NCI-H345 (cell line): ENCODE data around the gene PQBP1.
A peak's percentile ranks its signal among the peaks of the same experiment; 100 is the strongest.

Experiments used
- DNase-seq: peaks from one replicate; lab custom pipeline; 2025; lab: John Stamatoyannopoulos, UW

PQBP1 gene

DNA sequence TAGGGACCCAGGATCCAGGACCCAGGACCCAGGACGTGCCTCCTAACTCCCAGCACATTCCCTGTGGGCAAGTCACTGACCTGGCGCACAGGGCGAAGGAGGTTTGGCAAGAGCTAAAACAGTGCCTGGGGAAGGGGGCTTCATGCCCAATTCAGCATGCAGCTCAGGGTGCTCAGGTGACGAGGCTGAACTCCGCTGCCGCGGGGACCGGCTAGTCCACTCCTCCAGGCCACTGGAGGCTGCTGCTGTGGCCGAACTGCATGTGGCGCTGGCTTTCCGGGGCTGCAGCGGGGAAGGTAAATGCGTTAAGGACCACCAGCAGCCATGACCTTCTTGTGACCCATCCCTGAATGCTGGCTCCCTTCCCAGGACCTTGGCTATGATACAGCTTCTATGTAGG lies 26.0 kb downstream of the PQBP1 start:
- no peak for DNase-seq

DNA sequence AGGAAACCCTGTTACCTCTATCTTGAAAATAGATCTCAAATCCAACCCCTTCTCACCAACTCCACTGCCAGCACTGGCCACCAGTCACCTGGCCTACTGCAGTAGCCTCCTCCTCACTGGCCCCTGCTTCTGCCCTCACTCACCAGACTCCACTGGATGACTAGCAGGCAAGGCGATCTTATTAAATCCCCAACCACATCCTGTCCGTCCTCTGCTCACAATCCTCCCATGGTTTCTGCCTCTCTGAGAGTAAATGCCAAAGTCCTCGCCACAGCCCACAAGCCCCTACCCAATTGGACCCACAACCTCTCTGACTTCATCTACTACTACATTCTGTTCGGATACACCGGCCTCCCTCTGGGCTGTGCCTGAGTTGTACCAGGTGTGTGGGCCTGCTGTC lies 26.5 kb downstream of the PQBP1 start:
- no peak for DNase-seq

DNA sequence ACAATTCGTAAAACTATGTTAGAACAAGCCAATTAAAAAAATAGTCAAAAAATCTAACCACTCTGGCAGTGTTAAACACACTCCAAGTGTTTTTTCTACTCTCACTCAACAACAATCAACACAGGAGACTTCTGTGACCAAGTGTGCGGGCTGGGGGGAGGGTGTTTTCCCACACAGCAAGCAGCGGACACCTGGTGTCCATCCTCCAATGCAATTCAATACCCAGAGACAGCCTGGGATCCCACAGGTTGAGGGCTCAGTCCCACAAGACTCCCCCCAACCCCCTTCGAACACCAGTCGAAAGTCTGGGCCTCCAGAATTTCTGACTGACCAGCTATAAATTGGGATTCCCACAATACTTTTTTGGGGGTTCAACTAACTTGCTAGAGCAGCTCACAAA lies 29.4 kb downstream of the PQBP1 start:
- no peak for DNase-seq

DNA sequence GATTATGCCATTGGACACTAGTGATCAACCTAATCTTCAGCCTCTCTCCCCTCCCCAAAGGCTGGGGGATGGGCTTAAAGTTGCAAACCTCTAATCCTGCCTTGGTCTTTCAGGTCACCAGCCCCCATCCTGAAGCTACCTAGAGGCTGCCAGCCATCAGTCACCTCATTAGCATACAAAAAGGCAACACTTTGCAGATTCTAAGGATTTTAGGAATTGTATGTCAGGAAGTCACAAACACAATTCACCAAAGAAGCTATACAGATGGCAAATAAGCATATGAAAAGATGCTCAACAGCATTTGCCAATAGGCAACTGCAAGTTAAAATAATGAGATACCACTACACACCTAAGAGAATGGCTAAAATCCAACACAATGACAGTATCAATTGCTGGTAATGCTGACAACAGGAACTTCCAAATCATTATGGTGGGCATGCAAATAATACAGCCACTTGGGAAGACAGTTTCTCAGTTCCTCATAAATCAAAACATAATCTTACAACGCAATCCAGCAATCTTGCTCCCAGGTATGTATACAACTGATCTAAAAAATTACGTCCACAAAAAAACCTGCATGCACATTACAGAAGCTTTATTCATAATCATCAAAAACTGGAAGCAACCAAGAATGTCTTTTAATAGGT lies 30.1 kb downstream of the PQBP1 start:
- no peak for DNase-seq

DNA sequence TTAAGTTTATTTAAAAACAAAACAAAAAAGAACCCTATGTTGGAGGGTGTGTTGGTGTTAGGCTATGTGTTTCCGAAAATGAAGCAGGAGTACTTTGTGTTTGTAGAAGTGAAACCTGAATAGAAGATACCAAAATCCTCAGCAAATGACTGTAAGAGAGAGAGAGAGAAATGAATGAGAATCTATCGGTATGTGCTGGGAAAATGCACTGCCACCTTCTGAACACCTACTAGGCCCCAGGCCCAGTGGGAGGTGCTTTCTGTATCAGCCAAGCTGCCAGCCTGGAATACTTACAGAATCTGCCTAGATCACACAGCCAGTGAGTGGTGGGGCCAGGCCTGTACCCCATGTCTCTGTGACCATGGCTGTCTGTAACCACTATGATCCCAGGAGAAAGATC lies 36.0 kb downstream of the PQBP1 start:
- DNase-seq = no peak

DNA sequence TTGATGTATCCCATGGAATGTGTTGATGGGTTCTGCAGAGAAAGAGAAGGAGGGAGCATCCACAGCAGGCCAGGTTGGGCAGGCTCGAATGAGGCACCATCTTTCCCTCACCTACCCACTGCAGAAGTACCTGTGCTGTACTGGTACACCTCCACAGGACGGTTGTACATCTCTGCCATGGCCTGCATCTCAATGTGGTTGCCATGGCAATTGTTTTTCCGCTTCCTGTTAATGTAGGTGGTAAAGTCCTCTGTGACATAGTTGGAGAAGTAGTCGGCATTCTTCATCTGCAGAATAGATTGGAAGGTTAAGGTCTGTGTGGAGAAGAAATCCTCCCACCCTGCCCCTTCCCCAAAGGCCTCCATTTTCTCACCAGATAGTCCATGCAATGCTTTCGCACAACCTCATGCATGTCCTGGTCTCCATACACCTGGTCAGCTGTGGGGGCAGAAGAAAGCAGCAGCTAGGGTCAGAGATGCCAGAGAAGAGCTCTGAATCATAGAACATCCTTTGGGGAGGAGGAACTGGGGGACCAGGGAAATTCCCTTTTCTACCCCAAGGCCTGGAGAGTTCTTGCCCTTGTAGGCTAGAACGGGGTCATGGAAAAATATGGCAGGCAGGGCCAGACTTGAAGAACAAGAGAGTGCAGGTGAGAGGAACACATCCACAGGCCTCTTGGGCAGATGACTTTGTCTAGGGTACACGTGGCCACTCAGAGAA lies 37.0 kb downstream of the PQBP1 start:
- DNase-seq = no peak

DNA sequence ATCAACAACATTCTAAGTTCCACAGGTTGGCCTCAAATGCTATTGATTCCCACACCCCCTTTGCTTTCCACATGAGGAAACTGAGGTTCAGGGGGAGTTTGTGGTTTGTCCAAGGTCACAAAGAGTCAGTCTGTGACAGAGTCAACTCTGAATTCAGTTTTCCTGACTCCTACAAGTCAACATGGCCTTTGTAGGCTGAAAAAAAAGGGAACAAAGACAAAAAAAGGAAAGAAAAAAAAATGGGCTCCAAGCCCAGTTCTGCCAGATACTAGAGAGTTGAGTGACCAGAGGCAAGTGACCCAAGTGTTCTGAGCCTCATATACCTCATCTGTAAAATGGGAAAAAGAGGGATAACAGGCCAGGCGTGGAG lies 37.6 kb downstream of the PQBP1 start:
- DNase-seq = no peak

DNA sequence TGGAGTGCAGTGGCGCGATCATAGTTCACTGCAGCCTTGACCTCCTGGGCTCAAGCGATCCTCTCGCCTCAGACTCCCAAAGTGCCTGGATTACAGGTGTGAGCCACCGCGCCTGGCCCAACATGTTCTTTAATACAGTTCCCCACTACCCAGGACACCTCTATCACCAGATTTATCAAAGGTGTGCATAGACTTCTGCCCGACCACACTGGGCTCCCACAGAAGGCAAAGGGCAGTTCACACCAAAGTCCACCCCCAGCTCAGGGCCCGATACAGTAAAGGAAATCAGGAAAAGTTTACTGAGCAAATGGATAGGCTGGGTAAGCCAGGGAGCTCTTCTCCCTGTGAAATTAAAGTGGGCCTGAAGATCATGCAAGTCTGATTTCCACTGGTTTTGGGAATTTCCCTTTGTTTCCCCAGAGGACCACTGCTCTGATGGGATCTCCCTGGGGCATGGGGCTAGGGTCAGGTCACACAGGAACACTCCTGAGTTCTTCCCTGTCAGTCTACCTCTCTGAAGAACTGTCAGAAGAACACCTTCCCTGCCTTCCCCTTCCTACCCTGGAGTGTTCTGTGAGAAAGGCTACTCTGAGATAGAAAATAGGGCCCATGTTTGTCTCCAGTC lies 38.8 kb downstream of the PQBP1 start:
- DNase-seq = no peak

DNA sequence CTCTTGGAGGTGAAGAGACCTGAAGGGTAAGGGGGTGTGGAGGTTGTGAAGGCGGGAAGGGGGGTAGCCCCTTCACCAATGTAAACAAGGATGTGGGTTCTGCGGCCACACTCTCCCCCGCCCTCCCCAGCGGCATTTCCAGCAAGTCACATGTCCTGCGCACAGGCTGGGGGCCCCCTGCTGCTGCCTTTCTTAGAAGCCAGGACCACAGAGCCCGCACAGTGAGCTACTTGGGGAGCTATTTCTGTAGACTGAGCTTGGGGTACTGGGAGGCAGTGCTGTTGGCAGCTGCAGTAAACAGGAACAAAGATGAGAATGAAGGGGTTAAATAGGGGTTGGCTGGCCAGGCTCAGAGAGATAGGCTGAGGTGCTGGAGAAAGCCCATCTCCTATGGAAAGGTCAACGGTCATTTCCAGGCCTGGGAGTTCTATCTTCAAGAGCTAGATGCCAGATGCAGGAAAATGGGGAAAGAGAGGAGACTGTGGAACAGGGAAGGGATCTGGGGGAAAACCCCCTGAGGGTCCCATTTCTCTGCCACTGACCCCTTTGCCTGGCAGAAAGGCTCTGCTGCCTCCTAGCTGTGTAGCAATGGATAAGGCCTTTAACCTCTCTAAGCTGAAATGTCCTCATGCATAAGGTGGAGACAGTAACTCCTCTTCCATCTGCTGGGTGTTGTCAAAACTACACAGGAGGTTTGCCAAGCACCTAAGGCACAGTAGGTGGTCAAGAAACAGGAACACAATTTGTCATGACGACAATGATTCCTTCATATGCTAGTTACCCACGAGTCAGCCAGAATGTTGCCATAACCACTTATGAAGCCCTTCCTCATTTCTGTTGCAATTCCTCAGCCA lies 39.6 kb downstream of the PQBP1 start:
- DNase-seq = no peak

DNA sequence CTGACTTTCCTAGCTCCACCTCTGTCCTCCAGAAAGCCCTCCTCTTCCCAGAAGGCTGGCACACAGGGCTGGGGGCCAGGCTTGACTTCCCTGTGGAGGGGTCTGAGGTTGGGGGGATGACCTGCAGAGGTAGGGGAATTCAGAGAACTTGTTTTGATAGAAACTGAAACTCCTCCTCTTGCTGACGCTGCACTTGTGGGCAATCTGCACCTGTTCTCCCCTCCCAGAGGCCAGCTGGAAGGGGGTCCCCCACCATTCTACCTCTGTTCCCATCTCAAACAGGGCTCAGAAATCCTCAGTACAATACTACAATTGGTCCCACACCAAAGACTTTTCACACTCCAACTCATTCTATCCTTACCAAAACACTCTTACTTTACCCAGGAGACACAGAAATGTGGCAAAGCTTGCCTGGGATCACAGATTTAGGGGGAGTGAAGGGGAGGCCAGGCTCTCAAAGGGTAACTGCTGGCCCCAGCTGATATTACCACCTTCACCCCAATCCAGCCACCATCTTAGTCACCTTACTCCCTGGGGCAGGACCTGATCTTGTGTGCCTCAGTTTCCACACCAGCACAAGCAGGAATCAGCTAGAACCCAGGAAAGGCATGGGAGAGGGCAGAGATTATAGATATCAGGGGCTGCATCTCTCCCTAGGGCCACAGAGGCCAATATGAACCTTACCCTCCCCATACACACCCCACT lies 41.1 kb downstream of the PQBP1 start:
- no peak for DNase-seq

DNA sequence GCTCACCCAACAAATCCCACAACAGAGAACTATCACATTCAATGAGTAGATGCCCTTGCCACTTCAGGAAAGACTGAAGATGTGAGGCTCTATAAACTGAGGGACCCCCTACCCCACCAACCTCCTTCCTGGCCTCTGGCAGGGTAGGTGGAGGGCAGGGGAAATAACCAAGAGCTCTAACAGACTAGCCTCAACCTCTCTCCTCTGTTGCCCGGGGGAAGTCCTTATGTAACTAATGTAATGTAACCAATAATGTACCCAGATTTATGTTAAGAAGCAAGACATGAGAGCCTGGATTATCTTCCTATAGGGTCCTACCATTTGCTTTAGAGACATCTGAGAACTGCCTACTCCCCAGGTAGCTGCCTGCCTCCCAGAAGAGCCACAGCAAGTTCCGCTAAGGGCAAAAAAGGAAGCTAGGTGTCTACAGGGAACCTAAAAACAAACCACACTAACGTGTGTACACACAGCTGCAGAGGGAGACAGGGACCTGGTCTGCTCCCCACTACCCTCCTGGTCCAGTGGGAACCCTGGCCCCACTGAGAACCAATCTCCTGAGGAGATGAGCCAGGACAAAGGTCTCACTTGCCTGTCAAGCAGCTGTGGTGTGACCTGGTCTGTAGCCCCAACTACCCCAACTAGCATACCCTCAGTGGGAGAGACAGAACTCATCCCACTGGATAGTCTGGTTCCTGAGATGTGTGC lies 41.9 kb downstream of the PQBP1 start:
- no peak for DNase-seq

DNA sequence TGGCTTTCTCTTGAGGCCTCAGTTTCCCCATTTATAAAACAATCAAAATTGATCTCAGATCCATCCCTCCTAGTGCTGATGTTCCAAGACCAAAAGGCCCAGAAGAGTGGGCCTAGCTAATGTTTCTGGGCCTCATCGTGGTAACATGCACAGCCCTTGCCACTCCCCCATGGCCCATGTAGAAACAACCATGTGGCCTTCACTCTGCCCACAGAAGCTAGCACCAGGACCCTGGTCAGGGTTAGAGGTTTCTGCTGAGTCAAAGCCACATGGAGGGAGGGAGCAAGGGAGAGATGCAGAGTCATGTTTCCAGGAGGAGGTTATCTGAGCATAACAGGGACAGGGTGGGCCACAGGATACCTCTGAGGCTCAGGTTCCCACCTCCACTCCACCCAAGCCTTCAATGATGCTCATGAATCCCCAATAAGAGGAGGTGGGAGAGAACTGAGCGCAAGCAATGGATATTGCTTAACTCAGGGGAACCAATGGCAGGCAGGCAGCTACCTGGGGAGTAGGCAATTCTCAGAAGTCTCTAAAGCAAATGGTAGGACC lies 42.8 kb downstream of the PQBP1 start:
- DNase-seq = no peak

DNA sequence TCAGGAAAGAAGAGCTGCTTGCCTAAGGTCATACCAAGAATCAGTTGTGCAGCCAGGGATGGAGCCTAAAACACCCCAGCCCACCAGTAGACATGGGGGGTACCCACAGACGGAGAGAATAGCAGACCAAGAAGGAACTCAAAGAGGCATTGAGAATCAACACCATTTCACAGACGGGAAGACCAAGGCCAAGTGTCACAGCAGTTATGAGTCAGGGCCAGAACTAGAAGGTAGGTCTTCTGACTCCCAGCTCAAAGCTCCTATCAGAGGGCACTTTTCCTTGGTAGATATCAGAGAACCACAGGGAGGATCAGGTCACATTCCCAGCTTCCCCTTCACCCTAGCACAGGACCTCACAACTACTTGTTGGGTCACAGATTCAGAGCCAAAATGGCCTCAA lies 45.2 kb downstream of the PQBP1 start:
- no peak for DNase-seq

DNA sequence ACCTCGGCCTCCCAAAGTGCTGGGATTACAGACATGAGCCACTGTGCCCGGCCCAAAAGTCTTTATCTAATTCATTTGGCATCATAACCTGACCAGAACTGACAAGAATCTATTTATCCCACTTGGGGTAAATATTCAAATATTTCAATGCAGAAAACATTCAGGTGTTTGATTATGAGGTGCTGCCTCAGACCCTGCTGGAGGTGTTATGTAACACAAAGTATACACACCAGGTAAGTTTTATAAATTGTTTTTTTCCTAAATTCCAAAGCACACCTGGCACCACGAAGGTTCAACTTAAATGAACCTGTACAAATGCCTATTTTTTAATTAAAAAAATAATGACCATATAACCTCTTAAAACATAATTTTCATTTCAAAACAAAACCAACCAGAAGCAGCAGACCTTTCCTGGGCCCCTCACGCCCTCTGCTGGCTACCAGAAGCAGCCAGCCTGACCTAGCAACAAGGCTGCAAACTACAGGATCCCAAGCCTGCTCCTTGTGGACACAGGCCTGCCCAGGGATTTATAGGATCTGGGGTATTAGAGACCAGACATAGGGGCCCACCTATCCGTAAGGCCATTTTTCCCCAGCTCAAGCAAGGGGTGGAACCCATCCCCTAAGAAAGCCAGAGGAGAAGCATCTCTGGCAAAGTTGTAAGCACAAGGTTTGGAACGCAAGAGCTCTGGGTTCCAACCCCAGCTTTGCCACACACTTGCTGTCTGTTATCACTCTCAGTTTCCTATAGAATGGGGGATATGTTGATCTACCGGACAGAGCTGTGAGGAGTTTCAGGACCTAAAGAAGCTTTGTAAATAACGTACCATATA lies 48.0 kb downstream of the PQBP1 start:
- DNase-seq = peak; percentile 16

DNA sequence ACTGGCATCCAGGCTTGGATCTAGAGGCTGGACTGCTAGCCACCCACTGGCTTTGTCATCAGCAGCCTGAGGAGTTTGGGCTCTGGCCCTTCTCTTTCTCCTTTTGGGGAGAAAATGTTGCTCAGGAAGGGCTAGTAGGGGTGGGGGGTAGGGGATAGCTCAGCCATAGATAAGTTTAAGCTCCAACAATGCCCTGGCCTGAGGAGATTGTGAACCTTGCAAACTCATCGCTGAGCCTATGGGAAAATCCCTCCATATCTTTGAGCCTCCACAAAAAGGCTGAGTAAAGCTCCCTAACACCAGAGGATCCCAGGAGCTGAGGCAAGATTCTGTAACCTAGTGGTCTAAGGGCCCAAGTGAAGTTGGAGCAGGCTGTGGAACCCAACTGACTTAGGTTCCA lies 50.9 kb downstream of the PQBP1 start:
- no peak for DNase-seq
